ENCODE results near the gene ETS1.

The ETS1 gene

GRCh38 chr11:128619007-128619406 is 31.6 kb upstream of the ETS1 start:
- no peak for DNase-seq (ENCODE audit: low spot score)

GRCh38 chr11:128618603-128619002 is 31.2 kb upstream of the ETS1 start:
- no peak for DNase-seq (ENCODE audit: low spot score)

- no peak for DNase-seq (ENCODE audit: low spot score)
Measured at GRCh38 chr11:128616161-128616560, 28.8 kb upstream of the ETS1 start.

GRCh38 chr11:128615612-128616011 is 28.3 kb upstream of the ETS1 start:
- no peak for DNase-seq (ENCODE audit: low spot score)

GRCh38 chr11:128615076-128615475 is 27.7 kb upstream of the ETS1 start:
- no peak for DNase-seq (ENCODE audit: low spot score)

- DNase-seq (ENCODE audit: low spot score): no peak
Measured at GRCh38 chr11:128614026-128614425, 26.7 kb upstream of the ETS1 start.

- no peak for DNase-seq (ENCODE audit: low spot score)
Measured at GRCh38 chr11:128613300-128613995, 26.1 kb upstream of the ETS1 start.

GRCh38 chr11:128610721-128611617 is 23.6 kb upstream of the ETS1 start:
- no peak for DNase-seq (ENCODE audit: low spot score)

GRCh38 chr11:128609785-128610184 is 22.4 kb upstream of the ETS1 start:
- DNase-seq (ENCODE audit: low spot score): no peak

GRCh38 chr11:128608746-128609407 is 21.5 kb upstream of the ETS1 start:
- no peak for DNase-seq (ENCODE audit: low spot score)

GRCh38 chr11:128607819-128608218 is 20.5 kb upstream of the ETS1 start:
- no peak for DNase-seq (ENCODE audit: low spot score)

- no peak for DNase-seq (ENCODE audit: low spot score)
Measured at GRCh38 chr11:128604723-128605122, 17.4 kb upstream of the ETS1 start.

- DNase-seq (ENCODE audit: low spot score): no peak
Measured at GRCh38 chr11:128603752-128604414, 16.5 kb upstream of the ETS1 start.

- DNase-seq (ENCODE audit: low spot score): no peak
Measured at GRCh38 chr11:128603003-128603696, 15.8 kb upstream of the ETS1 start.

- no peak for DNase-seq (ENCODE audit: low spot score)
Measured at GRCh38 chr11:128599729-128600128, 12.4 kb upstream of the ETS1 start.

- DNase-seq (ENCODE audit: low spot score): no peak
Measured at GRCh38 chr11:128598506-128599150, 11.3 kb upstream of the ETS1 start.

GRCh38 chr11:128598096-128598495 is 10.7 kb upstream of the ETS1 start:
- no peak for DNase-seq (ENCODE audit: low spot score)

- no peak for DNase-seq (ENCODE audit: low spot score)
Measured at GRCh38 chr11:128597209-128597608, 9.9 kb upstream of the ETS1 start.

GRCh38 chr11:128596250-128596649 is 8.9 kb upstream of the ETS1 start:
- no peak for DNase-seq (ENCODE audit: low spot score)

- no peak for DNase-seq (ENCODE audit: low spot score)
Measured at GRCh38 chr11:128595775-128596174, 8.4 kb upstream of the ETS1 start.

- DNase-seq (ENCODE audit: low spot score): no peak
Measured at GRCh38 chr11:128595221-128595620, 7.9 kb upstream of the ETS1 start.
